ENCODE data around the gene C1orf50.
"Not testable (repeated sequence)": the region's sequence is repeated elsewhere in the genome, so short reads cannot be mapped to it uniquely, and the experiment has no call there.

Gene C1orf50

GRCh38 chr1:42739753-42740700 is 27.0 kb upstream of the C1orf50 start, which contains the start of gene CLDN19:
Gene CLDN19, minus strand, starts transcription at chr1:42740236. Its CDS starts 173 bp downstream, at chr1:42740063.
- DNase-seq, result no peak

GRCh38 chr1:42740851-42741580 is 26.0 kb upstream of the C1orf50 start:
- DNase-seq, result no peak

GRCh38 chr1:42741706-42742105 is 25.3 kb upstream of the C1orf50 start:
- DNase-seq, result no peak

GRCh38 chr1:42742141-42742540 is 24.9 kb upstream of the C1orf50 start:
- no peak for DNase-seq

- no peak for DNase-seq
These were observed 24.3 kb upstream of the C1orf50 start for GRCh38 chr1:42742617-42743316.

- no peak for DNase-seq
These were observed 23.5 kb upstream of the C1orf50 start for GRCh38 chr1:42743317-42744147.

- no peak for DNase-seq
These were observed 23.0 kb upstream of the C1orf50 start for GRCh38 chr1:42744148-42744413.

- DNase-seq, result no peak
These were observed 21.2 kb upstream of the C1orf50 start for GRCh38 chr1:42745851-42746250.

- no peak for DNase-seq
These were observed 20.5 kb upstream of the C1orf50 start for GRCh38 chr1:42746436-42747105.

- no peak for DNase-seq
These were observed 19.9 kb upstream of the C1orf50 start for GRCh38 chr1:42747125-42747524.

GRCh38 chr1:42748021-42748420 is 19.0 kb upstream of the C1orf50 start:
- DNase-seq, result no peak

- no peak for DNase-seq
These were observed 18.3 kb upstream of the C1orf50 start for GRCh38 chr1:42748461-42749410.

GRCh38 chr1:42750041-42750440 is 17.0 kb upstream of the C1orf50 start:
- DNase-seq, result no peak

GRCh38 chr1:42751511-42752070 is 15.5 kb upstream of the C1orf50 start:
- not testable (repeated sequence) for DNase-seq

- DNase-seq, result no peak
These were observed 14.8 kb upstream of the C1orf50 start for GRCh38 chr1:42752284-42752683.

- DNase-seq, result no peak
These were observed 14.0 kb upstream of the C1orf50 start for GRCh38 chr1:42753070-42753469.

GRCh38 chr1:42756956-42757891 is 9.8 kb upstream of the C1orf50 start:
- DNase-seq, result peak; percentile 72 to 74

- no peak for DNase-seq
These were observed 9.2 kb upstream of the C1orf50 start for GRCh38 chr1:42757892-42758275.

GRCh38 chr1:42758641-42759040 is 8.4 kb upstream of the C1orf50 start:
- no peak for DNase-seq
